HuH-7 (cell line): ENCODE data around the gene CEND1.
"Not testable (repeated sequence)": the region's sequence is repeated elsewhere in the genome, so short reads cannot be mapped to it uniquely, and the experiment has no call there.

Source experiments
- DNase-seq: peaks from one replicate; pipeline ENCODE4 v3.0.0; 2011; ENCODE audit warnings: low spot score

The CEND1 gene

GRCh38 chr11:763549-764321 is 26.2 kb downstream of the CEND1 start:
- no peak for DNase-seq

GRCh38 chr11:763073-763463 is 26.8 kb downstream of the CEND1 start:
- DNase-seq, result no peak

GRCh38 chr11:762421-763072 is 27.3 kb downstream of the CEND1 start:
- DNase-seq, result no peak

GRCh38 chr11:761526-762108 is 28.3 kb downstream of the CEND1 start:
- no peak for DNase-seq

- DNase-seq, result no peak
These were observed 29.7 kb downstream of the CEND1 start for GRCh38 chr11:760236-760635.

- no peak for DNase-seq
These were observed 40.2 kb downstream of the CEND1 start for GRCh38 chr11:749731-750130.

GRCh38 chr11:748007-748359 is 41.9 kb downstream of the CEND1 start:
- no peak for DNase-seq

GRCh38 chr11:747158-748006 is 42.5 kb downstream of the CEND1 start, which contains the start of gene TALDO1:
TALDO1 (plus strand) TSS chr11:747464; CDS start chr11:747482, 18 bp downstream.
- peak; percentile 94 for DNase-seq

- DNase-seq, result no peak
These were observed 43.4 kb downstream of the CEND1 start for GRCh38 chr11:746289-747157.

GRCh38 chr11:745428-745827 is 44.5 kb downstream of the CEND1 start:
- no peak for DNase-seq

- no peak for DNase-seq
These were observed 47.2 kb downstream of the CEND1 start for GRCh38 chr11:742571-743201.

GRCh38 chr11:742156-742546 is 47.7 kb downstream of the CEND1 start:
- no peak for DNase-seq

- DNase-seq, result not testable (repeated sequence)
These were observed 52.0 kb downstream of the CEND1 start for GRCh38 chr11:737899-738298.

GRCh38 chr11:737366-737765 is 52.5 kb downstream of the CEND1 start:
- DNase-seq, result no peak
